C4-2B (cell line): ENCODE measurements around the gene MBNL1.

Experiments
- ZFX ChIP-seq: fragments of 450-650 bp; IDR thresholded peaks from 2 replicates; pipeline ENCODE4 v1.6.1; 2017
- TF ChIP-seq, protein P1 (sequence below): fragments of 450-650 bp; conservative IDR thresholded peaks from 2 replicates; pipeline ENCODE4 v1.5.1; 2017; ENCODE audit warnings: mild to moderate bottlenecking

DNA sequence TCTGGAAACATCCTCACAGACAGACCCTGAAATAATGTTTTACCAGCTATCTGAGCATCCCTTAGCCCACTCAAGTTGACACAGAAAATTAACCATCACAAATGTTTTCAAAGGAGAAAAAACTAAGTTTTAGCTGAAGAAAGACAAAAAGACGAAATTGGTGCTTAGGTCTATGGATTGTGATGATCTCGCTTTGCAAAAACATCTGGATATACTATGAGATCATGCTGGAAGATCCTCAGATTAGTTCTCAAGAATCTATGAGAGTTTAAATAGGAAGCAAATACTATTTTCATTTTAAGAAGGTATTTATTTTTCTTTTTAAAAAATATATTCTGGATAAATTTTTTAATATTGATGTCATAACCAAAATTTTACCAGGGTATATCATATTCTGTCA lies 42.6 kb upstream of the MBNL1 start:
- TF ChIP-seq, protein P1, sequence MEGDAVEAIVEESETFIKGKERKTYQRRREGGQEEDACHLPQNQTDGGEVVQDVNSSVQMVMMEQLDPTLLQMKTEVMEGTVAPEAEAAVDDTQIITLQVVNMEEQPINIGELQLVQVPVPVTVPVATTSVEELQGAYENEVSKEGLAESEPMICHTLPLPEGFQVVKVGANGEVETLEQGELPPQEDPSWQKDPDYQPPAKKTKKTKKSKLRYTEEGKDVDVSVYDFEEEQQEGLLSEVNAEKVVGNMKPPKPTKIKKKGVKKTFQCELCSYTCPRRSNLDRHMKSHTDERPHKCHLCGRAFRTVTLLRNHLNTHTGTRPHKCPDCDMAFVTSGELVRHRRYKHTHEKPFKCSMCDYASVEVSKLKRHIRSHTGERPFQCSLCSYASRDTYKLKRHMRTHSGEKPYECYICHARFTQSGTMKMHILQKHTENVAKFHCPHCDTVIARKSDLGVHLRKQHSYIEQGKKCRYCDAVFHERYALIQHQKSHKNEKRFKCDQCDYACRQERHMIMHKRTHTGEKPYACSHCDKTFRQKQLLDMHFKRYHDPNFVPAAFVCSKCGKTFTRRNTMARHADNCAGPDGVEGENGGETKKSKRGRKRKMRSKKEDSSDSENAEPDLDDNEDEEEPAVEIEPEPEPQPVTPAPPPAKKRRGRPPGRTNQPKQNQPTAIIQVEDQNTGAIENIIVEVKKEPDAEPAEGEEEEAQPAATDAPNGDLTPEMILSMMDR, result no peak
- no peak for TF ChIP-seq ZFX
